NCI-H1694 (cell line): ENCODE results near the gene FSIP1.

Experiments
- DNase-seq: peaks from one replicate; lab custom pipeline; 2025; lab: John Stamatoyannopoulos, UW

The FSIP1 gene

DNA sequence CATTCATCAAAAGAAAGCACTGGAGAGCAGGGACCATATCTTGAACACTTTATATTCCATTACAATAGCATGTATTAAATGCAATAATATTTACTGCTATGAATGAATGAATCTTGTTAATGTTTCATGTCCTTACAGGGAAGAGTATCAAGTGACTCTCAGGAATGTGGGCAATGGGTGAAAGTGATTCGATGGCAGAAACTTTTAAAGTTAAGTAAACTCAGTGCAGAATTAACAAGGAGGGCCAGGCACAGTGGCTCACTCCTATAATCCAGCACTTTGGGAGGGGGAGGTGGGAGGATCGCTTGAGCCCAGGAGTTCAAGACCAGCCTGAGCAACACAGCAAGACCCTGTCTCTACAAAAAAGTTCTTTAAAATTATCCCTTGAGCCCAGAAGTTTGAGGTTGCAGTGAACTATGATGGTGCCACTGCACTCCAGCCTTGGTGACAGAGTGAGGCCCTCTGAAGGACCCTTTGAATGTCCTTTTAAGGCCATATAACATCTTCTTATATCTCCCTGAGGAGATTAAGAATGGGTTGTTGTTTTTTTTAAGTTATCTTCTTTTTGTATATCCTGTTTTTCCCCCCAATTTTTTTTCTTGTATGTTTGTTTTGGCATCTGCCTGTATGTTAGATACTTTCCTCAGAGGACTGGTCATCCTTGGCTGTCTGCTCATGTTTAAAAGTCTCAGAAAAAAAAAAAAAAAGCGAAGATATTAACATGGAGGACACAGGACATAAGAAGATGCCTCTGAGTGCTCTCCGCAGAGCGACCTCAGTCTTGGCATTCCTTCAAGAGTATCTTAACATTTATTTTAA is 9.6 kb upstream of the FSIP1 start:
- DNase-seq = no peak

DNA sequence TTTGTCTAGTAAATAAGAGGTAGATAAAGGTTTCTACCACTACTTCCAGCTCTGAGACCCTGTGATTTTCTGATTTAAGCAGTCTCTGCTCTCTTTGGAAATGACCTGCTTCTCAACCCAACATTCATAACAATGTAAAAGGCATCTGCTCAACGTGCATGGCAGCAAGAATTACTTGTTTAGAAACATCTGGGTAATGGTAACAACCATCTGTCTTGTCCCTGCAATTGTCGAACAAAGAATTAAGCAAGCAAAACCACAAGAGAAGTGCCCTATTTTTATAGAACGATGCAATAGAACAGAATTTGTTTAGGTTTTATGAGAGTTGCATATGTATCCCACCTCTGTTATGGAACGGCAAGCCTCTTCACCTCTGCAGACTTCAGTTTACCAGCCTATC is 7.1 kb upstream of the FSIP1 start:
- DNase-seq = peak; percentile 41

DNA sequence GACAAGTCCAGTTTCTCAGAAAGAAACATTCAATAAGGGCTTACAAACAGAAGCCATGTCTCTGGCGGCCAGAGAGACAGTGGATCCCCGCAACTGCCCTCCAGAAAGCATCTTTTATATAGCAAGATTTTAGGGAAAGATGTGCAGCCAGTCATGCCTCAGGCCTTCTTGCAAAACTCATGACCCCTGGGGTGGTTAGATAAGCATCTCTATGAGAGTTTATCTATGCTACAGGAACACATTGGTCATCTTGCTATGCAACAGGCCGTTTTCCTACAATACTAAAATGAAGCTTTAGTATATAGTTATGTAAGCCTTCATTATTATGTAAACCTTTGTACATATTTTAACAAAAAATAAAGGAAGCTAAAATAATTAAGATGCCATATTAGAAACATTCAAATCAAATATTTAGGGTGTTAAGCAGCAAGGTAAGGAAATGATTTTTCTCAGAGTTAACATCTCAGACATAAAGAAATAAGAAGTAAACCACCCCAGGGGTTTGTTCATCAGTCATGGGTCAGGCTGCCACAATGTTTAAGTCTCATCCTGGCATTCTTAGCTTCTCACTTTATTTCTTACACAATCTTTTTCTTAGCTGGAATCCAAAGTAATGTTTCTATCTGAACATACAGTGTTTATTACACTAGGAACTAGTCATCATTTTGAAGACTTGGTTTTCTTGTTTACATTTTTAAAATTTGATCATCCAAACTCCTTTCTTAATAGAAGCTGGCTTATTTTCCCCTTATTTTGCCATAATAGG is 6.3 kb upstream of the FSIP1 start:
- no peak for DNase-seq

DNA sequence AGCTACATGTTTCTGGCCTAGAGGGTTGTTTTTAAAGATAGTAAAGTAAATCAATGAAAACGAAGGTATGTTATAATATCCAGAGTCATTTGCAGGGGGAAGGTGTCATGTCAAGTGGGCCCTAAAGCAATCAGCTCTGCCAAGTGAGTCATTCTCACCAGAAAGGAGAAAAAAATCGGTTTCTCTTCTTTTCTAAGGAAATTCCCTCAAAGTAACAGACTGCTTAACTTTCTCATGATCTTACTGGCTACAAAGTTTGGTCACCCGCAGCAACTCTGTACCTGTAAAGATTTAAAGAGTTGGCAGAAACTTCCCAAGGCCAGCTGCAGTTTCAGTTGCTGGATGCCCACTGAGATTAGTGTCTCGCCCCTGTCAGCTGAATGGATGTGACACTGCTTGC is 5.5 kb upstream of the FSIP1 start:
- DNase-seq = no peak

DNA sequence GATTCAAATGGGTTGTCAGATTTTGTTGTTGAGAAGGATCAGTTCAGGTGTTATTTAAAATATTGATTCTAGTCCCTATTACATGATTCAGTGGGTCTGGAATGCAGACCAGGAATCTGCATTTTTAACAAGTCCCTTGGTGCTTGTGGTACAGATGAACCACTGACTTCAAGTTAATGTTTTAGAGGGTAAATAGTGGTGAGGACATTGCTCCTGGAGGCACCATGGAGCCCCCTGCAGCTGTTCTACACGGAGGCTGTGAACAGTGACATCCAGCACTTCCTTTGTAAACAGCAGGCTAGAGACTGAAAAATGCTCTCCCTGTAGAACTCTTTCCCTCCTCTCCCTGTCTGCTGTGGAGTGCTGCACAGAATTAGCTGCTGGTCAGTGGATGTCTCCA is 4.8 kb upstream of the FSIP1 start:
- DNase-seq = no peak

DNA sequence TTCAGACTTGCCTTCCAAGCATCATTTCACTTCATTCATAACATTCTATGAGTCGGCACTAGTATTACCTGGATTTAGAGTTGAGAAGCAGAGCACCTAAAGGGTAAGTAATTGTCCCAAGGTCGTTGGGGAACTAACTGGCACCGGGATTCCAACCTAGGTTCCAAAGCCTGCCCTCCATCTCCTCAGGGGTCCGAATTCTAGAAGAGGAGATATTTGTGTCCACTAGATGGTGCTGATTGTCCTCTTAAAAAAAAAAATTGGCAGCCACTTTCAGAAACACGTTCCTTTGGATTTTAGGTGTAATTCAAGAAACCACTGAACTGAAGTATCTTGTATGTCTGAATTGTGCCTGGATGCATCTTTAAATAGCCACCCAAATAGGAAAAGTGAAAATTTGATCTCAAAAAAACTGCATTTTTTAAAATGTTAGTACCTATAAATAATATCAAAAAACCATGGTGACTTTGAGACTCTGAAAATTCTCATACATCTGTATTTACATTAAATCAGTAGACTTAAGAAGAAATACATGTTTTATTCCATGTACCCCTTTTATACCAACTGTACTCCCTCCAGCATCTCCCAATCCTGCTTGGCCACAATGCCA is 3.9 kb upstream of the FSIP1 start:
- peak; percentile 57 for DNase-seq

DNA sequence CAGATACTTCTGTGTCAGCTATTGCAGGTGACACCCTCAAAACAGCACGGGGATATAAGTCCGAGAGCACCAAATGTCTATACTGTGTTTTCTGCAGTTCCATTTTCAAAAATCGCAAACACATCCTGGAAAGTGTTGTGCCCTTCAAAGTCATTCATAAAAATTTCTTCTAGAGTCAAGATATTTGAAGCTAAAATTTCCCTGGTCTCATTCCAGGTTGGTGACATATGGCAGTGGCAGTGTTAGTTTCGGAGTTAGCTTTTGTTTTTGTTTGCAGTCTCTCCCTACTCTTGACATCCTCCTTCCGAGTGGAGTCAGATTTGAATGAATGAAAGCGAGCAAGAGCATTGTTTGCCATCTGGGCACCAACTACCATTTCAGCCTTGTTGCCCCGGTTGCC is 3.2 kb upstream of the FSIP1 start:
- peak; percentile 33 for DNase-seq

DNA sequence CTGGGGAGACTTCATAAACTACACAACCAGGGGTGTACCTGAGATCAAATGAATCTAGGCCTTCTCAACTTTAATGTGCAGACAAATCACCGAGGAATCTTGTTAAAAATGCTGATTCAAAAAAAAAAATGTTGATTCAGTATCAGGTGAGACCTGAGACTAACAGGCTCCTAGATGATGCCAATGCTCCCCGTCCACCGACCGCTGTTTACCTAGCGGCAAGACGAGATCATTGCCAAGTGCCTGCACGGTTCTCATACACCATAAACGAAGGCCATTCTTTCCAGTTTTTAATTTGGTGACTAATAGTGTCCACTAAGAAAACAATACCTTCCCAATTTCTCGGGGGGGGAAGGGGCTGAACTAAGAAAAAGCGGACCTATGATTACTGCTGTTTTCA is 2.5 kb upstream of the FSIP1 start:
- DNase-seq = no peak

DNA sequence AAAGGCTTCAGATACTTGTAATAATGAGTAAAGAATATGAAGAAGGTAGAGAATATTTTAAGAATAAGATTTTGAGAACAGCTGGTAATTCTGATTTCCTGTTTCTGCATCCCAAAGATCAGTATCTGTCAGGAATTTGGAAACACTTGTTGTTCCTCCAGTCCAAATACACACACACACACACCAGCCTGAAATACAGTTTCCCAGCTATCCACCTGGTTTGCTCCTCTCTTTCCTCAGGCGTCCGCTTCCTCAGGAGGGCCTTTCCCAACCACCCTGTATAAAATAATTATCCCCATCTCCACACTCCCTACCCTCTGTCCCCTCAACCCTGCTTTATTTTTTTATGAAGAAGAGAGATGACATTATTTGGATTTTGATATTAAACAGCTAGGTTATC is 2.0 kb upstream of the FSIP1 start:
- no peak for DNase-seq

DNA sequence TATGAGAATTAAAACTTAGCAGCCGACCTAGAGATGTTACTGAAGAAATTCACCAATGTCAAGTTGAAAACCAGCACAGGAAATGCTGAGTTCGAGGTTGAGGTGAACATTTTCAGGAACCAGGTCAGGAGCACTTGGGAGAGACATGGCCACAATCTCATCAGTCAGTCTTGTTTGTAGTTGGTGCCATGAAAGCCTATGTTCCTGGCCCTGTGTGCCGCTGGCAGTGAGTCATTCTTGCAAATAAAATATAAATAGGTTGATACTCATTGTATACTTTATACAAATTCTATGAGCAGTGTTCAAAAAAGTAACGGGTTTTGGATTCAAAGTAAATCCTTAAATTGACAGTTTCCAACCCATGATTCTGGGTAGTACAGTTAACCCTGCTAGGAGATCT is 1.5 kb upstream of the FSIP1 start:
- no peak for DNase-seq

DNA sequence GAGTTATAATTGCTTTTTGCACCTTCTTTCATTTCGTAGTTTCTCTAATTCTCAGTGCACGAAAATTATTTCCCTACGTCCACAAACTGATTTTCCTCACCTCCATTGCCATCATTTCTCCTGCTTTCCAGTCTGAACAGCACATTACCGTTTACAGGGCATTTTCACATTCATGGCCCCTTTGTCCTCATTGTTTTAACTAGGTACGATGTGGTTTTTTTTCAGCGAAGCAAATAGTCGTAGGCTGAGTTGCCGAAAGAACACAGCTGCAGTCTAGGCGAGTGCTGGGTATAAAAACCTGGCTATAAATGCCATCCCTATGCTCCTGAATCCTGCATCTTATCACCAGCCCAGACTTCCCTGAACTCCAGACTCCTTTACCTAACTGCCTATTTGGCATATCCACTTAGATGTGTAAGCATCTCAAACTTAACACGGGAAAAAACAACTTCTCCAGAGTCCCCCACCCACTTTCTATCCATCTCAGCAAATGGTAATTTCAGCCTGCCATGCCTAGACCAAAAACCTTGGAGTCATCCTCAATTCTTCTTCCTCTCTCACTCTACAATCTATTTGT is 691 bp upstream of the FSIP1 start:
- DNase-seq = no peak

DNA sequence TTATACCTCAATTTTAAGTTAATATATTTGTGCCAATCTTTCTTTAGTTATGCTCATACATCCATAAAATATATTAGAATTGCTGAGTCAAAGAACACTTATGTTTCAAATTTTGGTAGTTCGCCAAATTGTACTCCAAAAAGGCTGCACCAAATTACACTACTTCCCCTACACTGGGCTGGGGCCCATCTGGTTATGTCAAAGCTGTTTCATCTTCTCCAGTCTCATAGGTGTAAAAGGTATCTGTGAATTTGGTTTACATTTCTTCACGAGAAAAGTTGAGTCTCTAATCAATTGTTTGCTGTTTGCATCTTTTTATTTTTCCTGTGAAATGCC is 706 bp downstream of the FSIP1 start:
- DNase-seq = no peak

DNA sequence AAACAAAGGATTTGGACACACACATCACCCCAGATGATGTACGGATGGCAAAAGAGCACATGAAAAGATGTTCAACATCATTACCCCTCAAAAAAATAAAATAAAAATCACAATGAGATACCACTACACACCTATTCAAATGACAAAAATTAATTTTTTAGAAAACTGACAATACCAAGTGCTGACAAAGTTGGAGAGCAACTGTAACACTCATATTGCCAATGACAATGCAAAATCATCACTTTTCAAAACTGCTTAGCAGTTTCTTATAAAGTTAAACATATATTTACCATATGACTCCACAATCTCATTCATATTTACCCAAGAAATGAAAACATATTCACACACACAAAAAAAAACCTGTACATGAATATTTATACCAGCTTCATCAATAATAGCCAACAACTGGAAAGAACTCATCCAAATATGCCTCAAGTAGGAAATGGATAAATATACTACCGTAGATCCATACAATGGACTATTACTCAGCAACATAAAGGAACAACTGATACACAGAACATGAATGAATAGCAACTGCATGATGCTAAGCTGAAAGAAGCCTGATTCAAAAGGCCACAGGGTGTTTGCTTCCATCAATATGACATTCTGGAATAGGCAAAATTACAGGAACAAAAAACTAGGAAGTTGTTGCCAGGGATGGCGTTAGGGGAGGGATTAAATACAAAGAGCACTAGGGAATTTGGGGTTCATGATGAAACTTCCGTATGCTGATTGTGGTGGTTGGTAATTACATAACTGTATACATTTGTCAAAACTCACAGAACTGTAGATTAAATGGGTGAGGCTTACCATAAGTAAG is 1.3 kb downstream of the FSIP1 start:
- DNase-seq = no peak

DNA sequence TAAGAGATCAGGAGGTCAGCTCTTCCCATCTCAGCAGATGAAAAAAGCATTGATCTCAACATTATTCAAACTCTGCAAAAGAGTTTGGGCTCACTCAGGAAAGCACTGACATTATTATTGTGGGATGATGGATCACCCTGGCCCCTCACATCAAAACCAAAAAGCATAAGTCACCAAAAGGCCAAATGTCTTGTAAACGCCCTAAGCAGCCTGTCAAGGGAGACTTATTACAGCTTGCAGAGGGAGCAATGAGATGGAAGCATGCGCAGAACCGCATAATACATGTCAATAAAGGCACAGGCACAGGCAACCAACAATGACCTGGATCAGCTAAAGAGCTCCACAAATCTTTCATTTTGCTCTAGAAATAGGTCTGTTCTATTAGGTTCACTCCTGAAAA is 4.6 kb downstream of the FSIP1 start:
- DNase-seq = no peak

DNA sequence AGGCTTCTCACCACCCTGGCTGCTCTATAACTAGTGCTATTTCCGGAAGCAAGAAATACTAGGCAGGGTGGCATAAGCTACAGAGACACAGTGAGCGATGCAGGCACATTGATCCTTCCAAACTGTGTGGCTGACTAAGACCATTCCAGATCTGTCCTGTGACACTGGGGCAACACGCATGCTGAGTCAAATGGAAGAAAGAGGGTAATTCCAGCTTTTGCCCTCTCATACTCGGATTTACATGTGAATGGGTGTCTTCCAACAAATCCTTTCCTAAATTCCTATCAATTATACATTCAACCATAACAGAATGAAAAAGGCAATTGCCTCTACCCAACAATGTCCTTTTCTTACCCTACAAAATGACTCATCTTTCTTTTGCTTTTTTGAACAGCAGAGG is 5.1 kb downstream of the FSIP1 start:
- no peak for DNase-seq

DNA sequence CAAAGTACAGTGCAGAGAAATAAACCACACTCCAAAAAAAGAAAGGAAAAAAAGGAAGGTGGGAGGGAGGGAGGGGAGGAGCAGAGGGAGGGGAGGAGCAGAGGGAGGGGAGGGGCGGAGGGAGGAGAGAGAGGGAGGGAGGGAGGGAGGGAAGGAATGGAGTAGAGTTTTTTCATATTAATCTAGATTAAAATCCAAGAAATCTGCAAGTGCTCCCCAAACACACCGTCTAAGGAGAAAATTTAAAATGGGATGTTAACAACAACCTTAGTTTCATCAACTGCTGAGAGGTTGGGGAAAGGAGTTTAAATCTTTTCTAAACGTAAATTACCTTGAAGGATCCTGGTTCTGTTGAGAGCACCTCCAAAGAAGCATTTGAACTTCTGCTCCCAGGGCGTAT is 6.6 kb downstream of the FSIP1 start:
- DNase-seq = no peak

DNA sequence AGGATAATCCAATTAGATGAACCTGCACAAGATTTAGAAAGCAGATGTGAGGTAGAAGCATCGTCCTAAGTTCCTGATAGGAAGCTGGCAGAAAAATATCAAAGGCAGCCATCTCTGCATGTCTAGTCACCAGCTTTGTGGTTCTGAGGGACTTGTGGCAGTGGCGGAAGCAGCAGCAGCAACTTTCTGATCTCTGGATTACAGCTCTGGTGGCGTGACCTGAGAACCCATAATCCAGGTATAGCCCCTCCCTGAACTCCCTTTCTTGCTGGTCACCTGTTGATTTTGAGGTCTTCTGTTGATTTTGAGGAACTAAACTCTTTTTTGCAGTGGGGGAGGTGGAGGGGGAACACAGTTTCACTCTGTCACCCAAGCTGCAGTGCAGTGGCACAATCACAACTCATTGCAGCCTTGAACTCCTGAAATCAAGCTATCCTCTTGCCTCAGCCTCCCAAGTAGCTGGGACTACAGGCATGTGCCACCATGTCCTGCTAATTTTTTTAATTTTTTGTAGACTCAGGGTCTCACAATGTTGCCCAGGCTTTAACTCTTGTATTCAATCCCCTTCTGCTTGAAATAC is 7.9 kb downstream of the FSIP1 start:
- DNase-seq = no peak

DNA sequence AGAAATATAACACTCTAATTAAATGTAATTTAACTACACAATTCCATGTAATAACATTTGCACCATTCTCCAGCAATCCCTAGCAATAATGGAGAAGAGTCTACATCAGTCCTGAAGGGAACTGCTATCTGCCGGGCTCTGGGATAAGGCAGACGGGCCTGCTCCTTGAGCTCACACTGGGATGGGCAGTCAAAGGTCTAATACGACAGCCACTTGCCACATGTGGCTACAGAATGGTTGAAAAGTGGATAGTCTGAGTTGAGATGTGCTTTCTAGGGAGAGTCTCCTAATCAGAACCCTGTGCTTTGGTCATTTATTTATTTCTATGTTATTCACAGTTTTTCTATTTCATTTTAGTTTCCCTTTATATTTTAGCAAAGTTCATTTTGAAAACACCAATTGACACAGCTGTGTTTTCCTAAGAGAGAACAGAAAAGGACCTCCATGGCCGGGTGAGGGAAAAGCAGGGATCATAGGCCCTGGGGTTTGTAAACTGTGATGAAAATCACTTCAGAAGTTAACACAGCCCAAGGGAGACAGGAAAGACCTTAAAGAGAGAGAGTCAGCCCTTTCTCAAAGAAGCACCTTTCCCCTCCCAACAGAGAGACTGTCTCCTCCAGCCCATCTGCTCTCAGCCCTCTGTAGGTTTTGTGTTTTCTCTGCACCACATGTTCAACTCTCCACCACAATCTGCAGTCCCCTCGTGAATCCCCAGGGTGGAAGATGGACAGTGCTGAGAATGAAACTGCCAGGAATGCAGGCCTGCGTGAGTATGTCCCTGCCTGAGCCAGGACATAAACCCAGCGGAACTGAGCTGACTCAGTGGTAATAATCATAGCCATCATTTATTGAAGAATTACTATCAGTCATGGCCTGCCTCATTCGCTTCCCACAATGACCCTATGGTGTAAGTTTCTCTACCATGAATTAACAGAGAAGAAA is 11.6 kb downstream of the FSIP1 start:
- peak; percentile 10 for DNase-seq

DNA sequence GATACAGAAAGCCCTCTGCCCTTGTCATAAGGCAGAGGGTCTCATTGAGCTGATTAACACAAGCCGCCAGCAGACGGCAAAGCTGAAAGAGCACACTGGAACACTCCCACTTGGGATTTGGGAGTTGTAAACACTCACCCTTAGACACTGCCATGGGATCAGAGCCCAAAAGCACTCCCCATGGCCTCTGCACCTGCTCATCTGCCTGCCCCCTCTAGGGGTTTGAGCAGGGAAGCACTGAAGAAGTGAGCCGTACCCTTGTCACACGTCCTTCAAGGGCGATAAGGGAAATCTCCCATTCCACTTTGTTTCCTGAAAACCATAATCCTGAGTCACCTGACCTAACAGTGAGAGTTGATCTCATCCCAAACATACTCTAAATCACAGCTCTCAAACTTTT is 14.7 kb downstream of the FSIP1 start:
- no peak for DNase-seq

DNA sequence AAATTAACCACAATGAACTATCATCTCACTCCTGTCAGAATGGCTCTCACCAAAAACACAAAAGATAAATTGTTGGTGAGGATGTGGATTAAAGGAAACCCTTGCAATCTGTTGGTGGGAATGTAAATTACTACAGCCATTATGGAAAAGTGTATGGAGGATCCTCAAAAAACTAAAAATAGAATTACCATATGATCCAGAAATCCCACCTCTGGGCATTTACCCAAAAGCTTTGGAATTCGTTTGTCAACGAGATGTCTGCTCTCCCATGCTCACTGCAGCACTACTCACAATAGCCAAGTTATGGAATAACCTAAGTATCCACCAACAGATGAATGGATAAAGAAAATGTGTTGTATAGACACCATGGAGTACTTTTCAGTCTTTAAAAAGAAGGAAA is 21.6 kb downstream of the FSIP1 start:
- no peak for DNase-seq
